GM21723 (cell line): ENCODE data around the gene MTTP.
A peak's percentile ranks its signal among the peaks of the same experiment; 100 is the strongest.
"Not testable (repeated sequence)": the region's sequence is repeated elsewhere in the genome, so short reads cannot be mapped to it uniquely, and the experiment has no call there.

Experiments used
- ATAC-seq: cut with Tn5 transposase; IDR thresholded peaks from one replicate; pipeline ENCODE4 v1.9.1; 2021; ENCODE audit warnings: mild to moderate bottlenecking, moderate library complexity; ENCODE audit not compliant: unreplicated experiment

The MTTP gene

DNA sequence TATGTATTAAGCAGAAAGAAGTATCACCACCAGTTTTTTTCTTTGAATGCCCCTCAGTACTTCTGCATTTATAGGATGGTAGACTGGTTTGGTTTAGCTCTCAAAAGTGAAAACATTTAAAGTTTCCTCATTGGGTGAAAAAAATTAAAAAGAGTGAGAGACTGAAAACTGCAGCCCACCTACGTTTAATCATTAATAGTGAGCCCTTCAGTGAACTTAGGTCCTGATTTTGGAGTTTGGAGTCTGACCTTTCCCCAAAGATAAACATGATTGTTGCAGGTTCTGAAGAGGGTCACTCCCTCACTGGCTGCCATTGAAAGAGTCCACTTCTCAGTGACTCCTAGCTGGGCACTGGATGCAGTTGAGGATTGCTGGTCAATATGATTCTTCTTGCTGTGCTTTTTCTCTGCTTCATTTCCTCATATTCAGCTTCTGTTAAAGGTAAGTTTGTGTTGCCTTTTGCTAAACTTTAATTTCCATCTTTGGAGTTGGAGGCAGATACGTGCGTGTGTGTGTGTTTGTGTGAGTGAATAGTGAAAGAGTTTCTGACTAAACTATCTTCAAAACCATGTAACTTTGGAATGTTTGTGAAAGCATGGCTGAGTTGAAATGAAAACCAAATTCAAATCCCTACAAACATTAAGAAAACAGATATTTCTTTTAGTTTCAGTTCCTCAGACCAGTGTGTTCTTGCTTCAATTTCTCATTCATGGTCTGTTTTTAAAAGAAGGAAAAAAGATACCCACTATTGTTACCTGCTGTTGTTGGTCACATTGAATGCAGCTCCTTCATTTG is at the start of gene MTTP:
TSS of gene MTTP (plus strand) at position 295 of the 795 bp plus-strand sequence. CDS start at position 381, 86 bp downstream.
- peak; percentile 85 for ATAC-seq

DNA sequence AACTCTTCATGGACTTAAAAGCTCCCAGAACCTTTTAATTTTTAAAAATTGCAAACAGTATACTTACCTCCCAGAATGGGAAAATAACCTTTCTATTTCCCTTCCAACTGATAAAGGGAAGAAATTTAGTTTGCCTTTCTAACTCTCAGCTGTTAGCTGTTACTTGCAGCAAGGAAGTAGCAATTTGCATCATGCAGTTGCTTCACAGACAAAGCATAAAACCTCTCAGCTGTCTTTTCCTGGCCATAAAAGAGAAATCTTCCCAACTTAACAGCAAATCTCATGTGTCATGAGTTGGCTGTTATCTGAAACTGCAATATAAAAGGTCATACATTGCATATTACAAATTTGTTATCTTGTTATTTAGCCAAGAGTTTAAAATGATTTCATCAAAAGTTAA is 45.4 kb upstream of the MTTP start:
- no peak for ATAC-seq

DNA sequence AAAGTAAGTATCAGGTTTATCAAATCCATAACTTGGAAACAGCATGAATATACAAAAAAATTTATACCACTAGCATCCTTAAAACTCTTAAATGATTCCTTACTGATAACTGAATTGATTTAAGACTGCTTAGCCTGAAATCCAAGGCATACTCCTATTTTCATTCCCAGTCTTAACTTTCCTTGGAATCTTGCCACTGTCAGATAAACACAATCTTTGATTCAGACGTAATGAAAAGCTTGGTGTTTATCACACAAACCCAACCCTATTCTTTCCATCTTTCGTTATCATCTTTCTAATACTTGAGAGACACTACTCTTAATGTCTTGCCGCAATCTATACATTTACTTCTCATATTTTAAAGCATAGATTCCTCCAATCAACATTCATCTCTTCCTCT is 44.7 kb upstream of the MTTP start:
- ATAC-seq = no peak

DNA sequence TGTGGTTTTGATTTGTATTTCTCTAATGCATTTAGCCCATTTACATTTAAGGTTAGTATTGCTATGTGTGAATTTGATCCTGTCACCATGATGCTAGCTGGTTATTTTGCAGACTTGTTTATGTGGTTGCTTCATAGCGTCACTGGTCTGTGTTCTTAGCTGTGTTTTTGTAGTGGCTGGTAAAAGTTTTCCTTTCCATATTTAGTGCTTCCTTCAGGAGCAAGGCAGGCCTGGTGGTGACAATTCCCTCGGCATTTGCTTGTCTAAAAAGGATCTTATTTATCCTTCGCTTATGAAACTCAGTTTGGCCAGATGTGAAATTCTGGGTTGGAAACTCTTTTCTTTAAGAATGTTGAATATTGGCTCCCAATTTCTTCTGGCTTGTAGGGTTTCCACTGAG is 39.9 kb upstream of the MTTP start:
- not testable (repeated sequence) for ATAC-seq

DNA sequence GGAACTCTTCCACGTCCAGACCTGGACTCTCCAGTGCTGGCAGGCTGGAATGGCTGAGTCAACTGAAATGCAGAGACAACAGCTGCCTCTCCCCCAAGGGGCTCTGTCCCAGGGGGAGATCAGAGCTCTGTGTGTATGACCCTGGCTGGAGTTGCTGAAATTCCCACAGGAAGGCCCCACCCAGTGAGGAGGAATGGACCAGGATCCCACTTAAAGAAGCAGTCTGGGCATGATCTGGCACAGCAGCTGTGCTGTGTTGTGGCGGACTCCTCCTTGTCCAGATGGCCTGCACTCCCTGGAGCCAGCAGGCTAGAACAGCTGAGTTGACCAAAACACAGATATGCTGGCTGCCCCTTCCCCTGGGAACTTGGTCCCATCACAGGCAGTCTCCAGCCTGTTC is 38.4 kb upstream of the MTTP start:
- ATAC-seq = no peak

DNA sequence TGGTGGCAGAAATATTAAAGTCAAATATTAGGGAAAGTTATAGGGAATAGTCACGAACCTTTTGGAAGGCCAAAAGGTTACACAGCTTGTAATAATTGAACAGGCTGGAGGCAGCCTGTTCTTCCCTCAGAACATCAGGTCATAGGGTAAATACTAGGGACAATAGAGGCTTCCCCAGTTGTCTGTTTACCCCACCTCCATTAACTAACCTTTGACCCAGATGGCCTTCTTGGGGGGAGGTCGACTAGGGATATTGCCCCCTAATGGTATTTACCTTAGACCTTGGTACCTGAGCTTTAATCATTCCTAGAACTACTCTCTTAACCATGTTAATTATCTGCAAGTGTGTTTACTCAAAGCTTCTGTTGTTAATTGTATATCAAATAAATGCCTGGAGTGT is 37.8 kb upstream of the MTTP start:
- no peak for ATAC-seq

DNA sequence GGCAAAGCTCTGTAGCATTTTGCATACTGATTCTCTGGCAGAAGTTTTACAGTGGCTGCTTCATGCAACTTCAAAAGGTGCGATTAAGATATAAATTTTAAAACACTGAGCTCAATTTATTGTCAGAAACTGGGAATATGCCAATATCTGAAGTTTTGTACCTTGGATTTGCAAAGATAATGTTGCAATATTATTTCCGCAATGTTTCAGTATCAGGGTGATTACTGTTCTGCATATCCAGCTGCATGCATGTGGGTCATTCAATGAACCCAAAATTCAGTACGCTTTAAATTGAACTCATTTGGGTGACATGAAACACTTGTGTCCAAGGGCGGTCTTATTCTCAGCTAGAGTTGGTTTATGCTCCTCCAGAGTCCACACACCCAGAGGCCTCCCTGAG is 37.0 kb upstream of the MTTP start:
- no peak for ATAC-seq

DNA sequence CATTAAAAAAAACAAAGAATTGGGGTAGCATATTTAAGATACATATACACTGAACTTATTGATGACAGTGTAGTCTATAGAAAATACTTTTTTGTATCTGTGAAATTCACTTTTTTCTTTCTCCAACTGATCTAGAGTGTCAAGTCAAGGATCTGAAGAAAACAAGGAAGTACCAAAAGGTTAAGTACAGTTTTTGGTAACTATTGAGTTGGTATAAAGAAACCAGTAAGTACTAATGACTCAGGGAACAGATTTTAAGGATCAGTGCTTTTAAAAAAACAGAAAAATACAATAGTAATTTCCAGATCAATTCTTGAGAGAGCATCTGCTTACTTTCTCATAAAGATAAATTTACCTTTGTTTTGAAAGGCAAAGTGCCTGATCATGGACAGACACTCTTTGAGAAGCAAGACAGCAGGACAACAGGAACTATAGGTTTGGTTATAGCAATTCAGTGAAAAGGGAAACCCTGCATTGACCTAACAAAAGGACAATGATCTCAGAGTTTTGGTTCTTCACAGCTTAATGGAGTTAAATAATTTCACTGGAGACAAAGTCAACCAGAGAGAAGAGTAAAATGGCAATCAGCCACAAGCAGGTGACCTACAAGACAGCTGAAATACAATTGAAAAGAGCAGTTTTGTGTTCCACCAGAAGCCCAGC is 34.2 kb upstream of the MTTP start:
- ATAC-seq = no peak

DNA sequence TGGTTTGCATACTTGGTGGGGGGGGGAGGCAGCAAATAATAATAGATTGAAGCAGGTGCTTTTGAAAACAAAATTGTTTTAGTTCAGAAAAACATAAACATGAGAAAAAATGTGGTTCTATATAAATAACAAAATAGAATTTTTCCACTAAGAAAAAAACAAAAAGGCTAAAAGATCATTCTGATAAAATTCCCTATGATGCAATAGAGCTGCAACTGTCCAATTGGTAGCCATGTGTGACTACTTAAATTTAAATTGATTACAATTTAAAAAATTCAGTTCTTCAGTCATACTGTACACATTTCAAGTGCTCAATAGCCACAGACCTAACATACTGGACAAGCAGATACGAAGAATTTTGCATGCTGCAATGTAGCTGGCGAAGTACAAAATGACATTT is 21.8 kb upstream of the MTTP start:
- no peak for ATAC-seq

DNA sequence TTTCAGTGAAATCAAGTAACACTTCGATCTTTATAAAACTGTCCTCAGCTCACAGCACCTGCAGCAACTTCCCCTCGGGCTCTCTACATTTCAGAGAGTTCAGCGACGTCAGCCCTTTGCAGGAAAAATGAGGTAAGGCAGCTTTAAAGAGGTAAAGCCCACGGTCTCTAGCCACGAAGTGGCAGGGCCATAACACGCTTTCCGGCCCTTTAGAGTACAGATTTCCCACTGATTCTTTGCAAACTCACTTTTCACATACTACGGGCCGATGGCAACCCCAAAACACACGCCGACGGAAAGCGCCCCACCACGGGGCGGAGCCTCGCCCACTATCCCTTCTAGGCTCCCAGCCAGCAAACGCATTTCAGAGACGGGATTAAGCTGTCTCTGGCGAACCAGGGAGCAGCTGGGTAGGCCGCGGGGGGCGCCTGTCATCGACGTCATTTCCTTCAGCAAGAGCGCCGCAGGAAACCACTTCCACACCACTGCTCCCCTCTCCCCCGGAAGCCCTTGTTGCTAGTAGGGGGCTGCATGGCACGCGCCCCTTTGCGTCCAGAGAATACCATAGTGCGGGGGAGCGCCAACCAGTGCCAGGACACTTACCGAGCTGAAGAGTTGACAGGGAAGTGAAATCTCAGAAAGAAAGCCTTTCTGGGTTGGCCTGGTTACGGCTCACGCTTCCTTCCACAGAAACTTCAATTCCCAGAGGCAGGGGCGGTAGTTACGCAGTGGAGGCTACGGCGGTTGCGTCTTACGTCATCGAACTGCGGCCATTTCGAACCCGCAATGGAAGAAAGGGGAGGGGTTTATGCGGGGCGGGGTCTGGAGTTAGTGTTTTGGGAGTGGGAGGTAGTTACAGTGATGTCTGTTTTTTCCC is 11.1 kb upstream of the MTTP start, which contains the start of gene TRMT10A:
TSS of gene TRMT10A (minus strand) at position 730 of the 877 bp plus-strand sequence. CDS start 4,701 bp downstream, outside the sequence.
- peak; percentile 97 for ATAC-seq

DNA sequence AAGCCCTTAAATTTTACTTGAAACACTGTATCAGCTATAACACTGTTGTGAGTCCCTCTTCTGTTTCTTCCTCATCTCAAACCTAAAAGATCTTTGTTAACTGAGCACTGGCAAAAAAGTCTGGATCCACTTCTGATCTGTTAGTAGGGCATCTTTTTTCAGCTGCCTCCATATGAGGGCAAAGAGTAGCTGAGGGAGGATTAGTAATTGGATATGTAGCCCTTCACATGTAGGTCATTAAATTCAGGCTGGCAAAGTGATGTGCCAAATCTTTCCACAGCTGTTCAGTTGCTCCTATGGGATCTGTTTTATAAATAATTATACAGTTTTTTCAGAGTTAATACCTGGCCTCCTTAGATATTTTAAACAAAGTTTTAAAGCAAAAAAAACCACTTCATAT is 9.7 kb upstream of the MTTP start:
- no peak for ATAC-seq

DNA sequence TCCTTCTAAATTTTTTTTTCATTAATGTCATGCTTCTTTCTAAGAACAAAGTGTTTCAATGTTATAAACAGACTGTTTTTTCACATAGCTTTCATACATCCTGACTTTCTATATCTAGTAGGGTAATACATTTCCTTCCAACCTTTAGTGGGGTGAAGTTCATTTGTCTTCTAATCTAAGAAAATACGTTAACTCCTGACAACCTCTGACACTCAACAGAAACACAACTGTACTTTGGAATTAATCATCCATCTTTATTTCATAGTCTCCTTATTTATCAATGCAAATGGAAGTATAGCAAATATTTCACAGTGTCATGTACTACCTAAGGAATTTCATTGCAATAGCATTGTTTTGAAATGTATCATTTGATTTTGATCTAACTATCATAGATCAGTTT is 2.7 kb upstream of the MTTP start:
- no peak for ATAC-seq

DNA sequence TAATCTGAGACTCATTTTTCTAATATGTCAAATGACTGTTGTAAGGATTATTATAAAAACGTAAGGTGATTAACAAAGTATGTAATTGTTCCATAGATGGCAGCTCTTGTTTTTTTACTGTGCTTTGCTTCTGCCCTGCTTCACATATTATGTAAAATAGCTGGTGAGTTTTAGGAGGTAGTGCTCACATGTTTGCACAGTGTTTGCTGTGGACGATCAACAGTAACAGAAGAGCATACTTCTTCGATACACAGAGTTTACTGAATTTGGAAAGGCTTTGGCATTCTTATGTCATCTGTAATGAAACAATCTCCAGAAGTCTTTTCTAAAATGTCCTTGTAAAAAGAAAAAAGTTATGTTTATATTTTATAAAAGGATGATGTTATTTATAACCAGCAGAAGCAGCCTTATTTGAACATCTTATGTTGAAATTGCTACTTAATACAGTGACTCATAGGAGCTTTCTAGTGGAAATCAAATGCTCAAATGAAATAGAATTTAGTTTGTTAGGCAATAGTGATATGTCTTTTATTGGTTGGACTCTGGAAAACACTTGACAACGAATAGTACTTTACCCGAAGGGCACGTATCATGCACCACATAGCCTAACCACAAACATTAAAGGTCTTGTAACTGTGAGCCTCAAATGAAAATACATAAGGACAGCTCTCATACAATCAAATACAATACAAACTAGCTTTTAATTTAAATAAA is 1.9 kb upstream of the MTTP start:
- ATAC-seq = no peak

DNA sequence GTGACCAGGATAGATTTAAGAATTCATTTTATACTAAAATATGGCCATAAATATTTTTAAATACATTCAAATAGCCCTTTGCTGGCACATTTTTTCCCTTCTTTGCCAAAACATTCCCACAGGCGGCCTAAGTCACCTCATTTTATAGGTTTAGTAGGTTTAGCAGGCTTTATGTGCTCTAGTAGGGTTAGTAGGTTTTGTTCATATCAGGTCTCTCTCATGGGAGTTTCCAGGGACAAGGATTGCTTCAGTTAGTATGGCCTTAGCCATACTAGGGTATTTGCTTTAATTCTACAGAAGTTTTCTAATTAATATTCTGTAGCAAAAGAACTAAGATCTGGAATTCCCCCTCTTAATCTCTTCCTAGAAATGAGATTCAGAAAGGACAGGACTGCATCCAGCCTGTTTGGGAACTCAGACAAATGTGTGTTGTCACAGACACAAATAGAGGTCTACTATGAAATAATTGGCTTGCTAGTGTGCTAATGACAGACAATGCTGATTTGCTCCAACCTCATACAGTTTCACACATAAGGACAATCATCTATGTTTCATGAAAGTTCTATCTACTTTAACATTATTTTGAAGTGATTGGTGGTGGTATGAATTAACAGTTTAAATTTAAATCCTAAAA is 772 bp upstream of the MTTP start:
- ATAC-seq = no peak

DNA sequence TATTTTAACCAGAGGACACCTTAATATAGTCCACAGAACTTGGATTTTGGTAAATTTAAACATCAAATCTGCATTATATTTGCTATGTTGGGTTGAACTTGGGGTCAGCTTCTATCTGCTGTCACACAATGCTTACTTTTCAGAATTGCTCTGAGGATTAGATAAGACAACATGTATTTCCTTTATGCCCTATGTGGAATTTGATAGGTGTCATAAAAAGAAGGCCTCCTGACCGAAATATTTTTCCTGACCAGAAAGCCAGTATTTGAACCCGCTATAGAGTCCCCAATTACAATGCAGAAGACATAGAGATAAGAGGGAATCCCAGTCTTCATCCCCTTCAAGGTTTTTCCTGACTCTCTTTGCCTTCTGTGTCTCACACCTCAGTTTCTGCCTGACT is 4.1 kb downstream of the MTTP start:
- no peak for ATAC-seq

DNA sequence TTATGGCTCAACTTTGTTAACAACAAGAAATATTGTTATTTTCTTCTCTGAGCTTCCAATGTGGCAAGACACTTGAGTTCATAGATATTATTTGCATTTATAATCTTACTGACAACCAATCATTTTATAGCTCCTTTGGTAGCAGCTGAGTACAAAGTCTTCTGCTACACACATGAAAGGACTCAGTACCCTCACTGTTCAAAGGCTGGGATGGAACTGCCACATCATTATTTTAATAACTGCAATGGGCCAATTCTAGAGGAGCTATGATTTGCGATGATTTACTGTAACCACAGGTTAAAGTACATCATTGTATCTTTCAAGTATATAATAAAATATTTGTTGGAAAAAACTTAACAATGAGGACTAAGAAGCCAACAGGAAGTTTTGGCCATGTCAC is 10.9 kb downstream of the MTTP start:
- no peak for ATAC-seq

DNA sequence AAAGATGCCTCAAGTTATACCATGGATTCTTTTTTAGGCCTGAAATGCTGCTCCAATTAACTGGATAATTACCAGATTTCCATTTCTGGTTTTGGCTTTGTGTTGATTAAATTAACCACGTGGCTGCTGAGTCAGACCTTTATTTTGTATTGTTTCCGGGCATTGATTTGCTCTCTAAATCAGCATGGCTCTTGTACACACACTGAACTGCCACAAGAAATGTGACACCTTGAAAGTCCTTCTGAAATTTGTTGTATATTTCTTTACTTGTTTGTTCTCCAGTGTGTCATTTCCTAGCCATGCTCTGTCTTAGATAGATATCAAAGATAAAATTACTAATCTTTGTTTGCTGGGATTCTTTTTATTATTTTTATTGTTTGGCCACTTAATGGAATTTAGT is 11.7 kb downstream of the MTTP start:
- no peak for ATAC-seq

DNA sequence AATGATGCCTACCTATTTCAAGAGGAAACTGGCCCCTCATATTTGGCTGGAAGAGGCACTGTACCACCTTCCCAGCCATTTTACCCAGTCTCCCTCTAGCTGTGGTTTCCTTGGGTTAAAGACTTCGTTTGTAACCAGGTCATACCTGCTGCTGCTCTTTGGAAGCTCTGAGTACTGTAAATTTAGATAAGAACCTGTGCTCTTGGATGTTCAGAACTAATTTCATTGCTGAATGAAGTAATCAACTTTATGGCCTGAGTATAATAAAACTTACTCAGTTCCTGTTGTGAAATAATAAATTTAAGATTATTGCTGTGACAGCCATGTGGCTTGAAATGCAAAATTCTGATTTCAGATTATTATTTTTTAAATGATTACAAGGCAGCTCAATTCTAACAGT is 12.2 kb downstream of the MTTP start:
- no peak for ATAC-seq

DNA sequence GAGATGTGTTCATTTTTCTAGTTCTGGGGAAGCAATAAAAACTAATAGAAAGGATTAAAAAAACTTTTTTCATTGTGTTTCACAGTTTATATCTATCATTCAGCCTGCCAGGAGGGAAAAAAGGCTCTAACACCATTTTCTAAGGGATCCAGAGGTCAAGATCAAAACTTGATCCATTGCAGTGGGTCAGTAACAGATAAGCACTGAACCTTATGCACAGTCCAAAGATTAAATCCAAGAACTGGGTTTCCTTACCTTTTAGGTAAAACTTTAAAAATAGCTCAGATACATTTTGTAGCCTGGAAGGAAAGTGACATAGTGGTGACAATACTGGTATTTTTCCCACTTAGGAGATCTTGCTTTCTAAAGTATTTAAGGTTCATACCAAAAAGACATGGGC is 12.7 kb downstream of the MTTP start:
- ATAC-seq = no peak

DNA sequence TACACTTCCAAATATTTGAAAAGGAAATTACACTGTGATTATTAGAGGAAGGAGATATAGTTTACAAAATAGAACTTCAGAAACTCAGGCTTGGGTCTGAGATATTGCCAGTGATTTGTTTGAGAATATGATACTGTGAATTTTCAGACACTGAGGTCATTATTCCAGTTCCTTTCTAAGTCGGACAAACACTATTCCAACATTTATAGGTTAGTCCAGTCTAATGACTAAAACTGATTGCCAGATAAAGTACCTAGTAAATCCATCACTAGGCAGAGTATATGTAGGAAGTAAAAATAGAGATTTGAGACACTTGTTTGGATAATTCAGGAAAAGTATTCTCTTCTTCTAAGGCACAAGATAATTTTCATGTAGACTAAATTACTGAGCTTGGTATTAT is 13.2 kb downstream of the MTTP start:
- ATAC-seq = no peak
